Upper lobe of left lung (tissue), 6 donors: ENCODE results near the gene ASTN2. TPM values are rescaled to one million over a fixed set of nuclear protein-coding genes. Genes with fewer than 3 reads are reported as not detected.

ENCODE experiments used
- ATAC-seq, 2 donors: fragments of 200-7000 bp; cut with Tn5 transposase; one replicate each; pipeline ENCODE4 v1.9.1; 2022; ENCODE audit warnings: mild to moderate bottlenecking in 2 of 2, moderate library complexity in 2 of 2; ENCODE audit not compliant: low FRiP score in 2 of 2
- DNase-seq, 2 donors: peaks; one replicate each; pipeline ENCODE4 v3.0.0-alpha.2; 2019 to 2020
- H3K27ac ChIP-seq, 4 donors: fragments of 200-600 bp; sonication (generic); one replicate each; pipeline ENCODE4 v1.5.1; 2016 to 2019
- H3K27me3 ChIP-seq, 4 donors: fragments of 200-600 bp; sonication (generic); one replicate each; pipeline ENCODE4 v1.5.1; 2017 to 2019
- H3K36me3 ChIP-seq, 4 donors: fragments of 200-600 bp; sonication (generic); one replicate each; pipeline ENCODE4 v1.5.1; 2016 to 2019
- H3K4me1 ChIP-seq, 4 donors: fragments of 200-600 bp; sonication (generic); one replicate each; pipeline ENCODE4 v1.5.1; 2018 to 2019
- H3K4me3 ChIP-seq, 4 donors: fragments of 200-600 bp; sonication (generic); one replicate each; pipeline ENCODE4 v1.5.1; 2017 to 2019; ENCODE audit warnings: mild to moderate bottlenecking in 2 of 4, moderate library complexity in 1 of 4
- H3K9me3 ChIP-seq, 4 donors: fragments of 200-600 bp; sonication (generic); one replicate each; pipeline ENCODE4 v1.5.1; 2018 to 2019
- EP300 ChIP-seq, 4 donors: sonication (generic); formaldehyde crosslinking; IDR thresholded peaks; one replicate each; pipeline ENCODE4 v1.5.1; 2017; ENCODE audit warnings: antibody characterized with exemption in 4 of 4, control low read depth in 2 of 4
- POLR2A ChIP-seq, 4 donors: fragments of 450-650 bp; IDR thresholded peaks; one replicate each; pipeline ENCODE4 v1.5.1; 2016 to 2017; ENCODE audit warnings: antibody characterized with exemption in 4 of 4, mild to moderate bottlenecking in 2 of 4
- POLR2AphosphoS5 ChIP-seq, 2 donors: sonication (generic); formaldehyde crosslinking; IDR thresholded peaks; one replicate each; pipeline ENCODE4 v1.5.1; 2017; ENCODE audit warnings: antibody characterized with exemption in 2 of 2
- WGBS, 2 donors: methylation state at CpG; one replicate each; pipeline ENCODE4 v1.1.5; 2017 to 2018; 5-methylcytosine and 5-hydroxymethylcytosine counted together
- total RNA-seq, 6 donors: library from RNA; depleted of rRNA in 4 of 6; stranded (reverse); fragments of >200 nt in 4 of 6; gene quantifications; one replicate each; pipeline versions ENCODE4 v1.1.0 to v1.2.1, GENCODE V29; 2016 to 2021
- TF ChIP-seq, protein P1 (sequence below), 6 experiments: fragments of 450-650 bp in 4 of 6; fragments of 200-600 bp in 2 of 6; sonication (generic) in 2 of 6; IDR thresholded peaks; one replicate each; pipeline ENCODE4 v1.5.1; 2016 to 2019; ENCODE audit warnings: antibody characterized with exemption in 6 of 6
- donor health status: DM: no; HTN: no; CAD: no; lungs with moderate emphysema.
- donor health status: DM: no; HTN: yes; CAD: no; lungs with severe emphysema.

The ASTN2 gene
- total RNA-seq, 6 donors from 2014 or later: 2.0 to 7.5 (median 3.4) TPM

DNA sequence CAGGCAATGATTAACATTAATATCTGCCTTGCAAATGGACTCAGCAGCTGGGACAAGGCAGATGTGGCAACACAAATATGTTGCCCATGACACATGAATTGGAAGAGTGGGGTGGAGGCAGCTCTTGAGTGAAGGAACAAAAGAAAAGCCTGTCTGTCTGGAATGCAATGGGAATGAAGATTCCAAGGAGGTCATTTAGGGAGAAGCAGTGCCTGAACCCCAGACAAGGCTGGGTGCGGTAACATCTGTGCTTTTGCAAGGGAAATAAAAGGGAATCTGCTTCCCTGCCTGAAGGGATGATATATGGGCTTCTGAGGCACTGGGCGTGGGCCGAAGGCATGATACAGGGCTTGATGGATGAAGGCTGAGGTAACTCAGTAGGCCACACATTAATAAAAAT is 821.9 kb downstream of the ASTN2 start:
- 81 to 87% methylated on average over 3 of the region's 3 CpGs for WGBS, 2 donors
- no peaks in the 10 kb centered on the region for H3K36me3 ChIP-seq
- ATAC-seq (peak in 1 of 2 donors; percentile 86), DNase-seq (no peak)
- H3K4me3 ChIP-seq: no peak overlapping the region
- peaks cover 0 to 11% (median 5%) of the 10 kb centered on the region in 4 donors for H3K9me3 ChIP-seq
- no peak overlapping the region for H3K27ac ChIP-seq
- TF ChIP-seq EP300 (IDR thresholded peaks at IDR 0.05): no peak
- TF ChIP-seq, protein P1, sequence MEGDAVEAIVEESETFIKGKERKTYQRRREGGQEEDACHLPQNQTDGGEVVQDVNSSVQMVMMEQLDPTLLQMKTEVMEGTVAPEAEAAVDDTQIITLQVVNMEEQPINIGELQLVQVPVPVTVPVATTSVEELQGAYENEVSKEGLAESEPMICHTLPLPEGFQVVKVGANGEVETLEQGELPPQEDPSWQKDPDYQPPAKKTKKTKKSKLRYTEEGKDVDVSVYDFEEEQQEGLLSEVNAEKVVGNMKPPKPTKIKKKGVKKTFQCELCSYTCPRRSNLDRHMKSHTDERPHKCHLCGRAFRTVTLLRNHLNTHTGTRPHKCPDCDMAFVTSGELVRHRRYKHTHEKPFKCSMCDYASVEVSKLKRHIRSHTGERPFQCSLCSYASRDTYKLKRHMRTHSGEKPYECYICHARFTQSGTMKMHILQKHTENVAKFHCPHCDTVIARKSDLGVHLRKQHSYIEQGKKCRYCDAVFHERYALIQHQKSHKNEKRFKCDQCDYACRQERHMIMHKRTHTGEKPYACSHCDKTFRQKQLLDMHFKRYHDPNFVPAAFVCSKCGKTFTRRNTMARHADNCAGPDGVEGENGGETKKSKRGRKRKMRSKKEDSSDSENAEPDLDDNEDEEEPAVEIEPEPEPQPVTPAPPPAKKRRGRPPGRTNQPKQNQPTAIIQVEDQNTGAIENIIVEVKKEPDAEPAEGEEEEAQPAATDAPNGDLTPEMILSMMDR (IDR thresholded peaks at IDR 0.05): no peak
- TF ChIP-seq POLR2A (IDR thresholded peaks at IDR 0.05): no peak
- no peak for TF ChIP-seq POLR2AphosphoS5 (IDR thresholded peaks at IDR 0.05)
- no peaks in the 10 kb centered on the region for H3K27me3 ChIP-seq
- no peaks in the 10 kb centered on the region for H3K4me1 ChIP-seq

DNA sequence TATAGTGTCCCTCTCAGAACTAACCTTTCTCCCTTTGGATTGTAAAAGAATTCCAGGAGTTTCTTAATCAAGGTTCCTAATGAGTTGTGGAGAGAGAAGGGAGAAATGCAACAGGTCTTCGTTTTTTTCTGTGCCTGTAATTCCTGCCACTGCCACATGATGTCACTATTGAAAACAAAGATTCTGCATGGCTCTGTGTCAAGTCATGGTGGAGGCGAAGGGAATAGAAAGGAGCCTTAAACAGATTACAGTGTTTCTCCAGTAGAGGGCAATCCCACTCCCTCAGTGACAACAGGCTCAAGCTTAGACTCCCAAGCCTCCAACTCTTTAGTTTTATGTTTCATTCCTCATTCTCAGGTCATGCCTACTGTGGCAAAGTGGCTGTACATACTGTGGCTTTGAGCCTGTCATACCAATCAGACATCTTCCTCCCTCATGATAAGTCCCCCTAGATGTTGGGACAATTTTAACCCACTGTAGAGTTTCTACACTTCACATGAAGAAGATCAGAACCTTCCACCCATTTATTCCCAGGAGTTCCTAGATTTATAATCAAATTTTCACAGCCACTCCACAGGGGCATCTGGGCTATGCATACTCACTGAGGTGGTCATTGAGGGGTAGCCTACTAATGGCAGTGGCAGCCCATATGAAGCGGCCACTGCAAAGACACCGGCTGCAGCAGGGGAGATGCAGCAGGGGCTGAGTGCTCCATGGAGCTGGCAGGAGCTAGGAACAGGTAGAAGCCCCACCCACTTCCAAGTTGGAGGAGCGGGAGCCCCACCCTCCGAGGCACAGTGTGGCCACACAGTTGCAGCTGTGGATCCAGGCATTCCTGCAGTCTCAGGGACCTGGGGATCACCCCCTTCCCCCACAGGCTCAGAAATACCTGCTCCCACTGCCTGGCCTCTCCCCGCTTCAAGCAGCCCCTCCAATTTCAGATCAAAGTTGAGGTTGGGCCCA is 825.2 kb downstream of the ASTN2 start:
- TF ChIP-seq POLR2A (IDR thresholded peaks at IDR 0.05): no peak
- TF ChIP-seq POLR2AphosphoS5 (IDR thresholded peaks at IDR 0.05): no peak
- TF ChIP-seq, protein P1 (IDR thresholded peaks at IDR 0.05): peak in 3 of 6 experiments; percentile 14 to 44 (median 26)
- no peak for TF ChIP-seq EP300 (IDR thresholded peaks at IDR 0.05)
- Histone ChIP-seq H3K4me1 (no peaks in the 10 kb centered on the region), H3K4me3 (no peak overlapping the region), H3K27me3 (no peaks in the 10 kb centered on the region), H3K27ac (no peak overlapping the region), H3K9me3 (peaks cover 0 to 11% (median 7%) of the 10 kb centered on the region in 4 donors), H3K36me3 (no peaks in the 10 kb centered on the region)
- DNase-seq (no peak), ATAC-seq (no peak)
- WGBS, 2 donors: 65 to 79% methylated on average over 3 to 7 of the region's 7 CpGs

DNA sequence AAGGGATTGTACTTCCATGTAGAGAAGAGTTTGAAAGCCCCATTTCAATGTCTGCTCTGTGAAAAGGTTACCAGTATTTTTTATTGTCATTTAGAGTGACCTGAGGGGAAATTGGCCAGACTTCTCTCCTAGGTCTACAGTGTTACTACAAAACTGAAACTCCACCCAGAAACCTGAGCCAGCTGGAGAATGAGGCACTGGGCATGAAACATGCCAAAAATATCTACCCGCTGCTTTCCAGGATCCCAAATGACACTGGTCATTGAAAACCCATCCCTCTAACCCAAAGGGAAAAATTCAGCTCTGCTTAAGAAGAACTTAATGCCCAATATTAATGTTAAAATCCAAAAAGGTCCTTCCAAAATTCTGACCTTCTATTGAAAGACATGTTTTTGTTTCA is 826.9 kb downstream of the ASTN2 start:
- TF ChIP-seq, protein P1 (IDR thresholded peaks at IDR 0.05): no peak
- no peak for TF ChIP-seq POLR2A (IDR thresholded peaks at IDR 0.05)
- no peak for TF ChIP-seq POLR2AphosphoS5 (IDR thresholded peaks at IDR 0.05)
- ATAC-seq: no peak
- H3K27me3 ChIP-seq: no peaks in the 10 kb centered on the region
- no peaks in the 10 kb centered on the region for H3K36me3 ChIP-seq
- WGBS, 2 donors: 97 to 100% methylated on average over 1 of the region's 1 CpG
- no peaks in the 10 kb centered on the region for H3K4me1 ChIP-seq
- peaks cover 0 to 11% (median 7%) of the 10 kb centered on the region in 4 donors for H3K9me3 ChIP-seq
- no peak for DNase-seq
- no peak overlapping the region for H3K4me3 ChIP-seq
- no peak overlapping the region for H3K27ac ChIP-seq

DNA sequence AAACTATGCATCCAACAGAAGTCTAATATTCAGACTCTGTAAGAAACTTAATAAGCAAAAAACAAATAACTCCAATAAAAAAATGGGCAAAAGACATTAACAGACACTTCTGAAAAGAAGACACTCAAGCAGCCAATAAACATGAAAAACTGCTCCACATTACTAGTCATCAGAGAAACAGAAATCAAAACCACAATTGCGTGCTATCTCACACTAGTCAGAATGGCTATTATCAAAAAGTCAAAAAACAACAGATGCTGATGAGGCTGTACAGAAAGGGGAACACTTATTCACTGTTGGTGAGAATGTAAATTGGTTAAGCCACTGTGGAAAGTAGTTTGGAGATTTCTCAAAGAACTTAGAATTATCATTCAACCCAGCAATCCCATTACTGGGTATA is 829.0 kb downstream of the ASTN2 start:
- Histone ChIP-seq H3K36me3 (no peaks in the 10 kb centered on the region), H3K4me3 (no peak overlapping the region), H3K9me3 (peaks cover 0 to 11% (median 7%) of the 10 kb centered on the region in 4 donors), H3K4me1 (no peaks in the 10 kb centered on the region), H3K27ac (no peak overlapping the region), H3K27me3 (no peaks in the 10 kb centered on the region)
- WGBS, 2 donors: 90 to 97% methylated on average over 1 of the region's 1 CpG
- TF ChIP-seq POLR2A (IDR thresholded peaks at IDR 0.05): no peak
- no peak for TF ChIP-seq EP300 (IDR thresholded peaks at IDR 0.05)
- TF ChIP-seq POLR2AphosphoS5 (IDR thresholded peaks at IDR 0.05): no peak
- TF ChIP-seq, protein P1 (IDR thresholded peaks at IDR 0.05): no peak
- no peak for DNase-seq
- no peak for ATAC-seq
